ENCODE data around the gene ICAM4.

The ICAM4 gene

GRCh38 chr19:10262771-10263170 lies 24.0 kb upstream of the ICAM4 start (continued):
- TF ChIP-seq PATZ1 (CRISPR knock-in tag; IDR thresholded peaks at IDR 0.05; ENCODE audit: borderline replicate concordance) = no peak
- TF ChIP-seq ZC3H10 (CRISPR knock-in tag; IDR thresholded peaks at IDR 0.05) = no peak
- TF ChIP-seq ZFP30 (CRISPR knock-in tag; IDR thresholded peaks at IDR 0.05) = no peak

- no peak for TF ChIP-seq TCF4 (CRISPR knock-in tag; IDR thresholded peaks at IDR 0.05; ENCODE audit: borderline replicate concordance)
- TF ChIP-seq ZFP30 (CRISPR knock-in tag; IDR thresholded peaks at IDR 0.05) = no peak
- no peak for TF ChIP-seq POU6F1 (CRISPR knock-in tag; IDR thresholded peaks at IDR 0.05; ENCODE audit: borderline replicate concordance, low read depth)
- TF ChIP-seq CREB5 (CRISPR knock-in tag; IDR thresholded peaks at IDR 0.05; ENCODE audit: low read depth) = no peak
- no peak for ATAC-seq
These were observed 20.0 kb upstream of the ICAM4 start for GRCh38 chr19:10266706-10267105.

- ATAC-seq = no peak
- TF ChIP-seq CSDC2 (CRISPR knock-in tag; IDR thresholded peaks at IDR 0.05) = no peak
- TF ChIP-seq PPARA (CRISPR knock-in tag; IDR thresholded peaks at IDR 0.05; ENCODE audit: borderline replicate concordance) = no peak
- no peak for TF ChIP-seq TCF4 (CRISPR knock-in tag; IDR thresholded peaks at IDR 0.05; ENCODE audit: borderline replicate concordance)
- no peak for TF ChIP-seq ARNTL (CRISPR knock-in tag; IDR thresholded peaks at IDR 0.05; ENCODE audit: borderline replicate concordance, low read depth)
- TF ChIP-seq ZNF8 (CRISPR knock-in tag; IDR thresholded peaks at IDR 0.05) = no peak
These were observed 18.7 kb upstream of the ICAM4 start for GRCh38 chr19:10268071-10268470.

- TF ChIP-seq ZFP30 (CRISPR knock-in tag; IDR thresholded peaks at IDR 0.05) (no peak), TSHZ2 (CRISPR knock-in tag; IDR thresholded peaks at IDR 0.05) (no peak), ZNF8 (CRISPR knock-in tag; IDR thresholded peaks at IDR 0.05) (no peak), ARNTL (CRISPR knock-in tag; IDR thresholded peaks at IDR 0.05; ENCODE audit: borderline replicate concordance, low read depth) (no peak), ZNF70 (CRISPR knock-in tag; IDR thresholded peaks at IDR 0.05) (no peak), ZNF565 (CRISPR knock-in tag; conservative IDR thresholded peaks at IDR 0.05; ENCODE audit: low read depth) (no peak), CSDC2 (CRISPR knock-in tag; IDR thresholded peaks at IDR 0.05) (no peak), OSR1 (CRISPR knock-in tag; IDR thresholded peaks at IDR 0.05) (no peak)
- peak; percentile 84 for ATAC-seq
These were observed 17.2 kb upstream of the ICAM4 start for GRCh38 chr19:10269333-10270179.

- no peak for TF ChIP-seq TSHZ2 (CRISPR knock-in tag; IDR thresholded peaks at IDR 0.05)
- no peak for TF ChIP-seq POU6F1 (CRISPR knock-in tag; IDR thresholded peaks at IDR 0.05; ENCODE audit: borderline replicate concordance, low read depth)
- no peak for TF ChIP-seq ESRRG (CRISPR knock-in tag; IDR thresholded peaks at IDR 0.05)
- no peak for TF ChIP-seq PATZ1 (CRISPR knock-in tag; IDR thresholded peaks at IDR 0.05; ENCODE audit: borderline replicate concordance)
- no peak for TF ChIP-seq TCF4 (CRISPR knock-in tag; IDR thresholded peaks at IDR 0.05; ENCODE audit: borderline replicate concordance)
- TF ChIP-seq ARNTL (CRISPR knock-in tag; IDR thresholded peaks at IDR 0.05; ENCODE audit: borderline replicate concordance, low read depth) = no peak
- ATAC-seq = peak; percentile 6
These were observed 16.6 kb upstream of the ICAM4 start for GRCh38 chr19:10270180-10270615.
